Uterus (tissue), 4 donors: ENCODE measurements around the gene SCP2. TPM values are rescaled to one million over a fixed set of nuclear protein-coding genes. Genes with fewer than 3 reads are reported as not detected.

Source experiments
- DNase-seq, 2 donors: peaks; one replicate each; pipeline ENCODE4 v3.0.0-alpha.2; 2019 to 2020
- H3K27ac ChIP-seq, 2 donors: fragments of 200-600 bp; sonication (generic); 1 replicate in 1 of 2; 2 replicates in 1 of 2; pipeline ENCODE4 v1.5.1; 2016 to 2018
- H3K27me3 ChIP-seq, 2 donors: fragments of 200-600 bp; sonication (generic); one replicate each; pipeline ENCODE4 v1.5.1; 2018 to 2019; ENCODE audit warnings: control low read depth in 1 of 2
- H3K36me3 ChIP-seq, 2 donors: fragments of 200-600 bp; sonication (generic); one replicate each; pipeline ENCODE4 v1.5.1; 2019; ENCODE audit warnings: control low read depth in 1 of 2
- H3K4me1 ChIP-seq, 2 donors: fragments of 200-600 bp; sonication (generic); one replicate each; pipeline ENCODE4 v1.5.1; 2018 to 2019; ENCODE audit warnings: control low read depth in 1 of 2
- H3K4me3 ChIP-seq, 2 donors: fragments of 200-600 bp; sonication (generic); 1 replicate in 1 of 2; 2 replicates in 1 of 2; pipeline ENCODE4 v1.5.1; 2018 to 2019; ENCODE audit warnings: mild to moderate bottlenecking in 1 of 2
- H3K9me3 ChIP-seq, 2 donors: fragments of 200-600 bp; sonication (generic); one replicate each; pipeline ENCODE4 v1.5.1; 2019; ENCODE audit warnings: control low read depth in 1 of 2
- CTCF ChIP-seq, 4 experiments: fragments of 200-600 bp in 2 of 4; fragments of 450-650 bp in 2 of 4; sonication (generic) in 2 of 4; IDR thresholded peaks; one replicate each; pipeline ENCODE4 v1.5.1; 2016 to 2019; ENCODE audit warnings: antibody characterized with exemption in 4 of 4, mild to moderate bottlenecking in 2 of 4, moderate library complexity in 1 of 4
- POLR2A ChIP-seq, 2 donors: fragments of 450-650 bp; IDR thresholded peaks; one replicate each; pipeline ENCODE4 v1.6.1; 2016; ENCODE audit warnings: antibody characterized with exemption in 2 of 2, mild to moderate bottlenecking in 1 of 2, moderate library complexity in 1 of 2
- intact Hi-C: fragments of 100-400 bp; cut with DNase I; formaldehyde crosslinking; loops from one replicate; pipeline ENCODE4 v1.15.1; 2023; ENCODE audit warnings: low total_unique reads
- total RNA-seq, 4 donors: library from RNA; depleted of rRNA in 3 of 4; stranded (reverse); fragments of >200 nt in 3 of 4; gene quantifications; one replicate each; pipeline versions ENCODE4 v1.1.0 to v1.2.4, GENCODE V29; 2014 to 2023
- donor health status: DM: yes; HTN: yes; CAD: no.

Gene SCP2
- total RNA-seq, 4 donors from 2014 or later: 29.2 to 151 (median 84.6) TPM

- H3K27me3 ChIP-seq: no peaks in the 10 kb centered on the region
- H3K9me3 ChIP-seq: no peaks in the 10 kb centered on the region
- no peak overlapping the region for H3K4me3 ChIP-seq
- intact Hi-C loops: no loop called here
- H3K36me3 ChIP-seq: no peaks in the 10 kb centered on the region
- no peak for TF ChIP-seq POLR2A (IDR thresholded peaks at IDR 0.05)
- no peak for TF ChIP-seq CTCF (IDR thresholded peaks at IDR 0.05)
- no peak overlapping the region for H3K27ac ChIP-seq
- no peak for DNase-seq
- H3K4me1 ChIP-seq: no peaks in the 10 kb centered on the region
Measured at GRCh38 chr1:53083636-53084588, 156.8 kb downstream of the SCP2 start.

GRCh38 chr1:53084589-53084971 is 157.5 kb downstream of the SCP2 start:
- intact Hi-C loops: no loop called here
- DNase-seq: no peak
- no peaks in the 10 kb centered on the region for H3K36me3 ChIP-seq
- no peaks in the 10 kb centered on the region for H3K27me3 ChIP-seq
- TF ChIP-seq POLR2A (IDR thresholded peaks at IDR 0.05) (no peak), CTCF (IDR thresholded peaks at IDR 0.05) (no peak)
- H3K4me3 ChIP-seq: no peak overlapping the region
- no peaks in the 10 kb centered on the region for H3K9me3 ChIP-seq
- no peak overlapping the region for H3K27ac ChIP-seq
- H3K4me1 ChIP-seq: no peaks in the 10 kb centered on the region

- Histone ChIP-seq H3K4me3 (no peak overlapping the region), H3K9me3 (no peaks in the 10 kb centered on the region), H3K4me1 (no peaks in the 10 kb centered on the region), H3K27me3 (no peaks in the 10 kb centered on the region), H3K27ac (no peak overlapping the region), H3K36me3 (no peaks in the 10 kb centered on the region)
- TF ChIP-seq CTCF (IDR thresholded peaks at IDR 0.05) (no peak), POLR2A (IDR thresholded peaks at IDR 0.05) (no peak)
- no peak for DNase-seq
- intact Hi-C loops: no loop called here
Measured at GRCh38 chr1:53085405-53085804, 158.3 kb downstream of the SCP2 start.

- Histone ChIP-seq H3K4me3 (no peak overlapping the region), H3K4me1 (no peaks in the 10 kb centered on the region), H3K9me3 (no peaks in the 10 kb centered on the region), H3K36me3 (no peaks in the 10 kb centered on the region), H3K27ac (no peak overlapping the region), H3K27me3 (no peaks in the 10 kb centered on the region)
- DNase-seq: no peak
- intact Hi-C loops: no loop called here
- TF ChIP-seq POLR2A (IDR thresholded peaks at IDR 0.05): no peak
- TF ChIP-seq CTCF (IDR thresholded peaks at IDR 0.05): no peak
Measured at GRCh38 chr1:53086491-53087070, 159.5 kb downstream of the SCP2 start.
